ENCODE measurements around the gene KIF1A. TPM values are rescaled to one million over a fixed set of nuclear protein-coding genes. Genes with fewer than 3 reads are reported as not detected.

Gene KIF1A
- total and polyA plus RNA-seq, 2 donors (not counting 3 experiments of a cell fraction or from before 2014, with no cell fraction given): 0.11 to 0.64 TPM

GRCh38 chr2:240688553-240688919, 131.5 kb downstream of the KIF1A start:
- Histone ChIP-seq H3K27me3 (ENCODE audit: control insufficient read depth in 2 of 2, insufficient read depth in 2 of 2, low read length in 2 of 2) (no peaks in the 10 kb centered on the region), H3K27ac (ENCODE audit: insufficient read depth, low read depth, low read length) (no peak overlapping the region), H3K4me2 (ENCODE audit: insufficient read depth, low read length) (no peak overlapping the region), H3K4me3 (replicated peaks in 1 of 3; ENCODE audit: insufficient read depth in 1 of 3, low read depth in 1 of 3, low read length in 3 of 3) (no peak overlapping the region), H3K9ac (replicated peaks; ENCODE audit: extremely low read depth, insufficient read depth, low read length) (no peak overlapping the region), H2AFZ (ENCODE audit: low read depth, low read length) (no peak overlapping the region), H3K4me1 (ENCODE audit: control insufficient read depth, extremely low read depth, insufficient read depth, low read length) (no peaks in the 10 kb centered on the region), H3K79me2 (ENCODE audit: control insufficient read depth, insufficient read depth, low read length) (no peaks in the 10 kb centered on the region), H3K36me3 (ENCODE audit: control insufficient read depth in 2 of 2, extremely low read depth in 1 of 2, insufficient read depth in 2 of 2, low read length in 2 of 2) (no peaks in the 10 kb centered on the region), H4K20me1 (replicated peaks; ENCODE audit: control insufficient read depth, extremely low read depth, insufficient read depth, low read length) (no peaks in the 10 kb centered on the region), H3K9me3 (replicated peaks; ENCODE audit: control insufficient read depth, insufficient read depth, low read length) (no peaks in the 10 kb centered on the region), H3K9me1 (replicated peaks; ENCODE audit: control insufficient read depth, extremely low read depth, insufficient read depth, low read length) (no peaks in the 10 kb centered on the region)
- ChIA-PET CTCF (interaction anchor here (0.9 kb wide), 1 partner anchor 174 kb away, joined by 3 read pairs; no protein-coding TSS in a partner anchor), POLR2A (no interaction called here)
- no peak for TF ChIP-seq CTCF (IDR thresholded peaks at IDR 0.05; ENCODE audit: extremely low read depth in 1 of 2, insufficient read depth in 1 of 2, low read depth in 1 of 2, low read length in 2 of 2)
- no peak for TF ChIP-seq GATA2 (IDR thresholded peaks at IDR 0.05; ENCODE audit: insufficient read depth, insufficient read length, low read depth, low read length)
- TF ChIP-seq JUN (IDR thresholded peaks at IDR 0.05; ENCODE audit: borderline replicate concordance, insufficient read depth, insufficient read length, low read depth): no peak
- no peak for TF ChIP-seq FOS (IDR thresholded peaks at IDR 0.05; ENCODE audit: borderline replicate concordance, insufficient read depth, low read length)
- TF ChIP-seq POLR2A (IDR thresholded peaks at IDR 0.05; ENCODE audit: low read depth, low read length): no peak
- no peak for TF ChIP-seq MYC (IDR thresholded peaks at IDR 0.05; ENCODE audit: low read depth, low read length)
- no peak for TF ChIP-seq EZH2 (IDR thresholded peaks at IDR 0.05; ENCODE audit: borderline replicate concordance, low read depth, low read length, severe bottlenecking)
- TF ChIP-seq MAX (IDR thresholded peaks at IDR 0.05; ENCODE audit: insufficient read depth, insufficient read length): no peak
- no peak for TF ChIP-seq POLR2AphosphoS5 (IDR thresholded peaks at IDR 0.05; ENCODE audit: insufficient read depth, low read depth, low read length)
- FAIRE-seq (no peak), DNase-seq (ENCODE audit: low read depth, low spot score) (no peak)
- intact Hi-C loops (cut with micrococcal nuclease): no loop called here
- dilution Hi-C loops (cut with MboI; ENCODE audit: extremely low pct_ligation_motif_present, low sequenced_read_pairs): no loop called here
- BruUV-seq (replicated peaks): no TSS peak

All from endothelial cell of umbilical vein (primary cell).